ENCODE results near the gene POU3F3. TPM values are rescaled to one million over a fixed set of nuclear protein-coding genes. Genes with fewer than 3 reads are reported as not detected.

Gene POU3F3
- total RNA-seq, 1 donor from 2014 or later = not detected

GRCh38 chr2:104859766-104860450, 6.0 kb downstream of the POU3F3 start:
- Mint-ChIP-seq H3K9me3 (no peaks in the 10 kb centered on the region), H3K4me3 (no peak overlapping the region), H3K27ac (no peak overlapping the region), H3K36me3 (ENCODE audit: low read depth) (peaks cover 6% of the 10 kb centered on the region), H3K4me1 (ENCODE audit: low read depth) (peaks cover 11% of the 10 kb centered on the region), H3K27me3 (ENCODE audit: insufficient read depth) (peaks cover 69% of the 10 kb centered on the region)
- intact Hi-C loops (cut with micrococcal nuclease) = loop anchor here (2.0 kb wide), 1 partner anchor 13 kb away; no protein-coding TSS in a partner anchor
- DNase-seq (ENCODE audit: low spot score) = no peak

- Mint-ChIP-seq H3K36me3 (ENCODE audit: low read depth) (peaks cover 6% of the 10 kb centered on the region), H3K27me3 (ENCODE audit: insufficient read depth) (peaks cover 74% of the 10 kb centered on the region), H3K4me1 (ENCODE audit: low read depth) (peaks cover 11% of the 10 kb centered on the region), H3K4me3 (no peak overlapping the region), H3K9me3 (no peaks in the 10 kb centered on the region), H3K27ac (no peak overlapping the region)
- DNase-seq (ENCODE audit: low spot score) = no peak
- intact Hi-C loops (cut with micrococcal nuclease) = no loop called here
These were observed 6.5 kb downstream of the POU3F3 start for GRCh38 chr2:104860451-104860790.

- Mint-ChIP-seq H3K36me3 (ENCODE audit: low read depth) (peaks cover 6% of the 10 kb centered on the region), H3K9me3 (no peaks in the 10 kb centered on the region), H3K4me3 (no peak overlapping the region), H3K4me1 (ENCODE audit: low read depth) (peaks cover 11% of the 10 kb centered on the region), H3K27me3 (ENCODE audit: insufficient read depth) (peaks cover 83% of the 10 kb centered on the region), H3K27ac (peak overlapping the region; percentile 43)
- intact Hi-C loops (cut with micrococcal nuclease) = no loop called here
- DNase-seq (ENCODE audit: low spot score) = no peak
These were observed 7.6 kb downstream of the POU3F3 start for GRCh38 chr2:104861351-104862057.

- Mint-ChIP-seq H3K36me3 (ENCODE audit: low read depth) (peaks cover 6% of the 10 kb centered on the region), H3K27ac (peak overlapping the region; percentile 65), H3K27me3 (ENCODE audit: insufficient read depth) (peaks cover 85% of the 10 kb centered on the region), H3K4me1 (ENCODE audit: low read depth) (peaks cover 8% of the 10 kb centered on the region), H3K9me3 (no peaks in the 10 kb centered on the region), H3K4me3 (no peak overlapping the region)
- no peak for DNase-seq (ENCODE audit: low spot score)
- intact Hi-C loops (cut with micrococcal nuclease) = no loop called here
These were observed 8.4 kb downstream of the POU3F3 start for GRCh38 chr2:104862058-104862941.

GRCh38 chr2:104863146-104863467, 9.2 kb downstream of the POU3F3 start:
- intact Hi-C loops (cut with micrococcal nuclease) = loop anchor here (1.0 kb wide), 1 partner anchor 10 kb away; no protein-coding TSS in a partner anchor
- Mint-ChIP-seq H3K4me1 (ENCODE audit: low read depth) (peaks cover 4% of the 10 kb centered on the region), H3K4me3 (no peak overlapping the region), H3K27ac (no peak overlapping the region), H3K36me3 (ENCODE audit: low read depth) (peaks cover 2% of the 10 kb centered on the region), H3K9me3 (no peaks in the 10 kb centered on the region), H3K27me3 (ENCODE audit: insufficient read depth) (peaks cover 85% of the 10 kb centered on the region)
- DNase-seq (ENCODE audit: low spot score) = no peak

- H3K4me3 Mint-ChIP-seq = no peak overlapping the region
- peaks cover 2% of the 10 kb centered on the region for H3K36me3 Mint-ChIP-seq (ENCODE audit: low read depth)
- intact Hi-C loops (cut with micrococcal nuclease) = loop anchor here (1.0 kb wide), 1 partner anchor 10 kb away; no protein-coding TSS in a partner anchor
- H3K4me1 Mint-ChIP-seq (ENCODE audit: low read depth) = peaks cover 4% of the 10 kb centered on the region
- H3K27me3 Mint-ChIP-seq (ENCODE audit: insufficient read depth) = peaks cover 85% of the 10 kb centered on the region
- no peak overlapping the region for H3K27ac Mint-ChIP-seq
- H3K9me3 Mint-ChIP-seq = no peaks in the 10 kb centered on the region
- DNase-seq (ENCODE audit: low spot score) = no peak
These were observed 9.8 kb downstream of the POU3F3 start for GRCh38 chr2:104863468-104864279.

- H3K36me3 Mint-ChIP-seq (ENCODE audit: low read depth) = peaks cover 2% of the 10 kb centered on the region
- no peaks in the 10 kb centered on the region for H3K9me3 Mint-ChIP-seq
These were observed 10.6 kb downstream of the POU3F3 start for GRCh38 chr2:104864280-104865095.

GRCh38 chr2:104865096-104865470, 11.2 kb downstream of the POU3F3 start:
- no peak overlapping the region for H3K4me3 Mint-ChIP-seq
- H3K4me1 Mint-ChIP-seq (ENCODE audit: low read depth) = no peaks in the 10 kb centered on the region
- H3K9me3 Mint-ChIP-seq = no peaks in the 10 kb centered on the region
- H3K27me3 Mint-ChIP-seq (ENCODE audit: insufficient read depth) = peaks cover 87% of the 10 kb centered on the region
- no peak overlapping the region for H3K27ac Mint-ChIP-seq
- intact Hi-C loops (cut with micrococcal nuclease) = no loop called here
- DNase-seq (ENCODE audit: low spot score) = no peak
- peaks cover 2% of the 10 kb centered on the region for H3K36me3 Mint-ChIP-seq (ENCODE audit: low read depth)

More at GRCh38 chr2:104864280-104865095, 10.6 kb downstream of the POU3F3 start:
- peaks cover 87% of the 10 kb centered on the region for H3K27me3 Mint-ChIP-seq (ENCODE audit: insufficient read depth)
- intact Hi-C loops (cut with micrococcal nuclease) = no loop called here
- H3K4me3 Mint-ChIP-seq = no peak overlapping the region
- H3K27ac Mint-ChIP-seq = no peak overlapping the region
- no peak for DNase-seq (ENCODE audit: low spot score)
- H3K4me1 Mint-ChIP-seq (ENCODE audit: low read depth) = peaks cover 1% of the 10 kb centered on the region

GRCh38 chr2:104866122-104866864, 12.4 kb downstream of the POU3F3 start:
- H3K27me3 Mint-ChIP-seq (ENCODE audit: insufficient read depth) = peaks cover 91% of the 10 kb centered on the region
- peaks cover 2% of the 10 kb centered on the region for H3K36me3 Mint-ChIP-seq (ENCODE audit: low read depth)
- no peaks in the 10 kb centered on the region for H3K9me3 Mint-ChIP-seq
- no peaks in the 10 kb centered on the region for H3K4me1 Mint-ChIP-seq (ENCODE audit: low read depth)
- DNase-seq (ENCODE audit: low spot score) = no peak
- intact Hi-C loops (cut with micrococcal nuclease) = no loop called here
- no peak overlapping the region for H3K27ac Mint-ChIP-seq
- no peak overlapping the region for H3K4me3 Mint-ChIP-seq

GRCh38 chr2:104866883-104867812, 13.2 kb downstream of the POU3F3 start:
- intact Hi-C loops (cut with micrococcal nuclease) = no loop called here
- DNase-seq (ENCODE audit: low spot score) = no peak
- Mint-ChIP-seq H3K27me3 (ENCODE audit: insufficient read depth) (peaks cover 91% of the 10 kb centered on the region), H3K4me1 (ENCODE audit: low read depth) (peaks cover 6% of the 10 kb centered on the region), H3K36me3 (ENCODE audit: low read depth) (no peaks in the 10 kb centered on the region), H3K27ac (no peak overlapping the region), H3K9me3 (no peaks in the 10 kb centered on the region), H3K4me3 (no peak overlapping the region)

Data from activated T-helper 1 cell treated with anti-CD3 and anti-CD28 coated beads, Interleukin-12 subunit alpha, Interleukin-12 subunit beta, Interleukin-2, Interleukin-4 antibody, amounts not matched to agents 30 ng/mL and 10 ng/mL and 1 ng/mL, durations not matched to agents 14 hours and 24 hours and 36 hours (primary cell).